HG02588 (cell line): ENCODE measurements around the gene VPS25.

Experiments used
- ATAC-seq: cut with Tn5 transposase; IDR thresholded peaks from one replicate; pipeline ENCODE4 v1.9.1; 2021; ENCODE audit warnings: mild to moderate bottlenecking, moderate library complexity; ENCODE audit not compliant: unreplicated experiment

The VPS25 gene

GRCh38 chr17:42792545-42792944, 19.3 kb downstream of the VPS25 start:
- no peak for ATAC-seq

GRCh38 chr17:42795061-42795460, 21.8 kb downstream of the VPS25 start:
- no peak for ATAC-seq

DNA sequence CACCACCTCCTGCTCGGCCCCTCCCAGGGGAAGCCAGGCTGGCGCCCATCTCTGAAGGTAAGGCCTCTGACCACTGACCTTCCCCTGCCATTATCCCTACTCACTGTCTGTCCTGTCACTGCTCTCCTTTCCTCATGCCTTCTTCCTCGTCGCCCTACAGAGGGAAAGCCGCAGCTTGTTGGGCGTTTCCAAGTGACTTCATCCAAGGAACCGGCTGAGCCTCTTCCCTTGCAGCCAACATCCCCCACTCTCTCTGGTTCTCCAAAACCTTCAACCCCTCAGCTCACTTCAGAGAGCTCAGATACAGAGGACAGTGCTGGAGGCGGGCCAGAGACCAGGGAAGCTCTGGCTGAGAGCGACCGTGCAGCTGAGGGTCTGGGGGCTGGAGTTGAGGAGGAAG, 22.2 kb downstream of the VPS25 start:
- no peak for ATAC-seq

DNA sequence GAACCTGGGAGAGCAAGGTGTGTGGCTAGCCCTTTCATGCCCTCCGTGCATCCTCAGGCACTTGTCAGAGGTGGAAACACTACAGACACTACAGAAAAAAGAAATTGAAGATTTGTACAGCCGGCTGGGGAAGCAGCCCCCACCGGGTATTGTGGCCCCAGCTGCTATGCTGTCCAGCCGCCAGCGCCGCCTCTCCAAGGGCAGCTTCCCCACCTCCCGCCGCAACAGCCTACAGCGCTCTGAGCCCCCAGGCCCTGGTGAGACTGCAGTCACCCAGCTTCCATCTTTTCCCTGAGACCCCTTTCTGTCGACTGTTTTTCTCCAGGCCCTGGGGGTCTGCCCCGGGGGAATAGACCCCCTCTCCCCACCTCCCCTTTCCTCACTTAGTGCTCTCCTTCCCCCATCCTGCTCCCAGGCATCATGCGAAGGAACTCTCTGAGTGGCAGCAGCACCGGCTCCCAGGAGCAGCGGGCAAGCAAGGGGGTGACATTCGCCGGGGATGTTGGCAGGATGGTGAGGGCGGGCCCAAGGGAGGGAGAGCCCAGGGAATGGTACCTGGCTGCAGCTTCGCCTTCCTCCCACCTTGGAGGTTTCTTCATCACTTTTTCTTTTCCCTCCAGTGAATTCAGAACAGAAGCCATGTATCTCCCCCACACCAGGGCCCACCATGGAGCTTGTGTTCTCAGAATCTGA, 23.0 kb downstream of the VPS25 start:
- ATAC-seq = no peak

DNA sequence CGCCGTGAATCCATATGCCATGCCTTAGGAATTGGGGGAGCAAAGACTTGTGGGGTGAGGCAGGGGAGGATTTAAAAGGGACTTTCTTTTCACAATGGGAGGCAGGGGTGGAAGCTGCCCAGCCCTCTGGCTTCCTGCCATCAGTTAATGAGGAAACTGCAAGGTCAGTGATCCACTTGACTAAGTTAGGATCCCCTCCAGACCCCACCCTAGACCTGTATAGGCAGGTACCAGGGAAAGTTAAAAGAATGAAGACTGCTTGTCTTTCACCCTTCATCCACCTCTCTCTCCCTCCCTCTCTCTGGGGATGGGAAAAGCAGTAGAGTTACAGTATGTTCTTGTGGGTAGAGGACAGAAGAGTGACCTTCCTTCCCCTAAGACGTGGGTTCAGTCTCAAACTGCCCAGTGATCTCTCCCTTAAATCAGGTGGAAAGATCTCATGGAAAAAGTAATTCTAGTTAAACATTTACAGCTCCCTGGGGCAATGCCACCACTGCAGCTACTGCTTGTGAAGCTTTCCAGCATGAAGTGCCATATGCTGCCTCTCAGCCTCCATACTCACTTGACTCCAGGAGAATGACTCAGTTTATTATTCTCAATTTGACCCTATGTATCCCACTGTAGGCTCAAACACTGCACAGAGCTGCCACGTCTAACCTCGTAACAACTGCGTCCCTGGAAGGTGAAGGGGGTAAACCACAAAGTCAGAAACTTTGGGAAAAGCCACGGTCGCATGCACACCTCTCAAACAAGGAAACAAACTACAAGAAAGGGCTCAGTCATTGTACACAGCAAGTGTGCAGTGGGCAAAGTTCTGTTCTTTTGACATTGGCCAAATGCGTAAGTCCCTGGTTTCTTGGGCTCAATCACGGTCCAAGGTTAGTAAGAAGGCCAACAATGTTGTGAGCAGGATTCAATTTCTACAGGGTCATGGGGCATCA, 24.1 kb downstream of the VPS25 start:
- no peak for ATAC-seq

DNA sequence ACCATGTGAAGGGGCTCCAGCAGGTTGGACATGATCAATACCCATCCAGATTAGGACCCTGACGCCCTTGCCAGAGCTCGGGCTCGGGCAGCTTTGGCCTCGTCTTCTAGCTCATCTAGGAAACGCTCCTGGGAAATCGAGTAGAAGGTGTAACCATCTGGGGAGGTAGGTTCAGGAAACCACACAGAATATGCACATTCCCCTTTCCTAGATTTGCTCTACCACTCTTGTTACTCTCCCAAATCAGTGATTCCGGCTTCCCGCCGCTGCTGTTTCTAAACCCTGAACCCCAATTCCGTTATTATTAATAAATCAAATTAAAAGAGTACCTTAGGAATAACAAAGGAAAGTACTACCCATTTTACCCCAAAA, 24.7 kb downstream of the VPS25 start:
- no peak for ATAC-seq

- ATAC-seq = peak; percentile 76
Observed at GRCh38 chr17:42798383-42799380, 25.4 kb downstream of the VPS25 start, which contains the start of the genes CNTD1 and COA3. Gene CNTD1, plus strand, starts transcription at chr17:42798861. Its CDS starts 207 bp downstream, at chr17:42799068. Gene COA3, minus strand, starts transcription at chr17:42798704. Its CDS starts 23 bp downstream, at chr17:42798681.

- ATAC-seq = no peak
Observed at GRCh38 chr17:42803074-42803883, 30.0 kb downstream of the VPS25 start.

DNA sequence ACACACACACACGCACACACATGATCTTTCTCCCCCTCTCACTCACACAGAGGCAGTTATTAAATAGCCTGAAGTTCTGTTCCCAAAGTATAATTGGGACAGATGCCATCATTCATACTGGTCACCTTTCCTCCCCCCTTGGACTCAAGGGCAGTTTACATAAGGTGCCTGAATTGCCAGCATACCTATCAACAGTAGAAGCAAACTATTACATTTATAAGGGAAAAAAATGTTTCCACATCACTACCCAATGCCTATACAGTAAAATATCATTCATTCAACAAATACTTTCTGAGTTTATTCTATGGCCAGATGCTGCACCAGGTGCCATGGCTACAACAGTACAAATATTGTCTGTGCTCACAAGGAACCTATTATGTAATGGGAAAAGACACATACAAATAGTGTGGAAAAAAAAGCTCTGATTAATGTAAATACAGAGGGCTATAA, 31.7 kb downstream of the VPS25 start:
- ATAC-seq = no peak

DNA sequence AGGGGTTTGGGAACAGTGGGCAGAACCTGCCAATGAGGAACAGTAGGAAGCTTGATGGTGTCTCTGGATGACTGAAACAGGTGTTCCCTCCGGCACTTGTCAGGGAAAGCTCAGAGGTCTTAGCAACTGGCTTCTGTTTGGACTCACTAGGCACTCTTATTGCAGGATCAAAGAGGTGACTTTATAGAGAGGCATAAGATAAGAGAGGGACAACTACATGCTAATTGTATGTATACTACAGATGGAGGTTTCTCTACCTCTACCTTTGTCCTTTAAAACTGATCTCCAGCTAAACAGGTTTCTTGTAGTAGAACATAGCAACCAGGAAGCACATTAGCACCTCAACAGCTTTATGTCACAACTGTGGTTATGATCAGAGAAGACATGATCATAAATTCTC, 33.0 kb downstream of the VPS25 start:
- ATAC-seq = no peak

DNA sequence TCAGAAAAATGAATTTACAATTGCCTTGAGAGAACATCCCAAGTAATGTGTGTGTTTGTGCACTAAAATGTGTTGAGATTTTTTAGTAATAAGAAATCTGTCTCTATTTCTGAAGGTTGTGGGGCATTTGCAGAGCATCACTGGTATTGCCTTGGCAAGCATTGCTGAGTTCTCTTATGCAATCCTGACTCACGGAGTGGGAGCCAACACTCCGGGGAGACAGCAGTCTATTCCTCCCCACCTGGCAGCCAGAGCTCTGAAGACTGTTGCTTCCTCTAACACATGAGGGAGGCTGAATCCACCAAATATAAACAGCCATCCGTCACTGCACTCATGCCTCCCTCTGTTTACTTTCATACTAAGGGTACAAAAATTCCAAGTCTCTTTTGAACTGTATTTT, 36.0 kb downstream of the VPS25 start:
- no peak for ATAC-seq

DNA sequence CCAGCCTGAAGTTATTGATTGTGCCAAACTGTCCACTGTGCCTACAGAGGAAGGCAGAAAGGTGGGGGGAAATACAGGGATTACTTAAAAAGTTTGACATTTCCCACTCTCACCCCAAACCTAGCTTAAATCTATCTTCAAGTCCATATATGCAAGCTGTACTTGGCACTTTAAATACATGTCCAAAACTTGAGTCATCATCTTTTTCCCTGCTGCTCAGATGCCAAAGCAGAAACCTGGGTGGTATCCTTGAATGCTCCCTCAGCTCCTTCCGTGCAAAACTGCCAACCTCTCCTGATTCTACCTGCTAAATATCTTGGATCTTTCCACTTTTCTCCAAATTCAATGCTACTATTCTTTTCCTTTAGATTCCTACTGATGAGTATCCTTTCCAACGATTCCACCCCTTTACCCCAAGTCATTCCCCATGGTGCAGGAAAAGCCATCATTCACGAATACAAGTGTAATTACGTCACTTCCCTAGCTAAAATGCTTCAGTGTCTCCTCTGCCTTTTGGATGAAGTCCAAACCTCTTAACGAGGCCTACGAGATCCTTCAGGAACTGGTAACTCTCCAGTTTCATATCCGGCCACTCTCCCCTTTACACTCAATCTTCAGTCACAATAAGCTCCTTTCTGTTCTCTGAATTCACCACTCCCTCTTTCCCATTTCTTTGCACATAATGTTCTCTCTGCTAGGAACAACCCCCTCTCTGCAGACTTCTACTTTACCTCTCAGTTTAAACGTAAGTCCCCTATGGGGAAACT, 41.6 kb downstream of the VPS25 start:
- ATAC-seq = no peak

DNA sequence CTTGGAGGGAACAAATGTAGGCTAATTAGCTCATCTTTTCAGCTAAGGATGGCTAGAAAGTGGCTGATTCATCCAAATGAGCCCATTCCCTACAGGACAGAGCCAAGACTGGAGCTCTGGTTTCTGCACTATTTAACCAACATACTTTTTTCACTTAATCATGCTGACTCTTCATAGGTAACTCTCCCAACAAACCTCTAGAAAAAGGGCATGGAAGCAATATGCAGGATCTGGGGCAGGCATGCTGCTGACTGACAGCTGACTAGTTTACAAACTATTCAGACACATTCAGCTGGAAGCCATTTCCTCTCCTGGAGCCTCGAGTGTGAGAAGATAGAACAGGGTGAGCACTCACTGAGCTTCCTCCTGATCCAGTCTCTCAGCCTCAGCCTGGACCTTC, 44.6 kb downstream of the VPS25 start:
- ATAC-seq = no peak

DNA sequence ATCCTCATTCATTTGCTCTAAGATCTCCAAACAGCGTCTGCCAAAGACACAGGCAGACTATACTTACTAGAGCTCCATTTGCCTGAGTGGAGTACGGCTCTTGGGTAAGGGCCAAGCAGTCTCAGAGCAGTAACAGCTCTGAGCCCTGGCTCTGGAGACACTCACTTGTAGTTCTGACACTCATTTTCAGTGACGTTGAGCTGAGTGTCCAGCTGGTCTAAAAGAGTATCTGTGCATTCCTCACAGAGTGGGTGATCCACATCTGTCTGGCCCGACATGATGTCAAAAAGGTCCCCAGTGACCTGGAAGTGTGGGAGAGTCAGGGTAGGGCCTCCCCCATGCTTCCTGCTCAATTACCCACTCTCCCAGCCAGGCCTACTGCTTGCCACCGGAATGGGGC, 45.1 kb downstream of the VPS25 start:
- no peak for ATAC-seq

GRCh38 chr17:42819939-42820535, 46.8 kb downstream of the VPS25 start:
- ATAC-seq = no peak

DNA sequence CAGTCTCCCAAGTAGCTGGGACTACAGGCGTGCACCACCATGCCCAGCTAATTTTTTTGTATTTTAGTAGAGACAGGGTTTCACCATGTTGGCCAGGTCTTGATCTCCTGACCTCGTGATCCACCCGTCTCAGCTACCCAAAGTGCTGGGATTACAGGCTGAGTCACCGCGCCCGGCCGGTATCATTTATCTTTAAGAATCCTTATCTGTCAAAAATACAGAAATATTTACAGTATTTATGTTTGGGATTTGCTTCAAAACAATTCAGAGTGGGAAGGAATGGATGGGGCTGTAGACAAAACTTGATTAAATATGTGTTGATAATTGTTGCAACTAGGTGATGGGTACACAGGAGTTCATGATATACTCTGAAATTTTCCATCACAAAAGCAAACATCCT, 47.9 kb downstream of the VPS25 start:
- ATAC-seq = no peak

DNA sequence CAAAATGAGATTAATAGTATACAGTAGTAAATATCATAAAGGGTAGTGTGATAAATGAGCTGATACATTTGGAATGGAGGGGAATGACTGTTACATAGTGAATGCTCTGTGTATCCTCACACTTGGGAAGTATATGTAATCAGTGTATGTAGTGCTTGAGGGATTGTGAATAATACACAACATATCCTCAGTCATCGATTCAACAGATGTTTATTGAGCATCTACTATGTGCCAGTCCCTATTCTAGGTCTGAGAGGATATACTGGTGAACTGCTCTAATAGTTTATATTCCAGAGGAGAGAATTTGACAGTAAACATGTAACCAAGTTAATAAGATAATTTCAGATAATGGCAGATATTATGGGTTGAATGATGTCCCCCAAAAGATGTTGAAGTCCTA, 54.2 kb downstream of the VPS25 start:
- ATAC-seq = no peak
